H1 (cell line): ENCODE data around the gene GRK5. TPM values are rescaled to one million over a fixed set of nuclear protein-coding genes. Genes with fewer than 3 reads are reported as not detected.

ENCODE experiments used
- ASH2L ChIP-seq: fragments of 200-600, 300-600 bp; sonication (generic); IDR thresholded peaks from one replicate; pipeline ENCODE4 v1.7.1; 2017; ENCODE audit warnings: low read length
- CTBP2 ChIP-seq: IDR thresholded peaks from 2 replicates; pipeline ENCODE4 v1.7.0; 2011; ENCODE audit warnings: borderline replicate concordance, mild to moderate bottlenecking, moderate library complexity, mixed read lengths, low read length; ENCODE audit not compliant: insufficient read depth, insufficient read length
- JUN ChIP-seq: IDR thresholded peaks from 2 replicates; pipeline ENCODE4 v1.6.1; 2011; ENCODE audit warnings: low read depth, mild to moderate bottlenecking, improper control_type of control experiment, low read length
- NANOG ChIP-seq: IDR thresholded peaks from 2 replicates; pipeline ENCODE4 v1.6.1; 2011; ENCODE audit warnings: low read length, low read depth, mild to moderate bottlenecking, inconsistent platforms; ENCODE audit not compliant: insufficient read depth, poor library complexity, severe bottlenecking
- NRF1 ChIP-seq: IDR thresholded peaks from 2 replicates; pipeline ENCODE4 v1.6.1; 2011; ENCODE audit warnings: mild to moderate bottlenecking, low read depth, low read length, improper control_type of control experiment
- POLR2AphosphoS5 ChIP-seq: IDR thresholded peaks from 2 replicates; pipeline ENCODE4 v1.6.1; 2011; ENCODE audit warnings: low read depth, low read length
- YY1 ChIP-seq: IDR thresholded peaks from 2 replicates; pipeline ENCODE4 v1.6.1; 2011; ENCODE audit warnings: low read depth, mild to moderate bottlenecking, low read length
- polyA plus RNA-seq, 7 experiments: library from polyadenylated mRNA; depleted of rRNA in 3 of 7; stranded (reverse) in 5 of 7; unstranded in 2 of 7; fragments of >200 nt in 5 of 7; fragments of 200-250 nt in 2 of 7; gene quantifications; 1 replicate in 5 of 7; 2 replicates in 1 of 7; 4 replicates in 1 of 7; pipeline versions ENCODE4 v1.2.1 to v1.2.3, GENCODE V29; 2011 to 2013; ENCODE audit warnings: missing spikeins in 2 of 7, mixed read lengths in 2 of 7
- total RNA-seq: library from RNA; stranded (reverse); fragmentation: NEBNext Ultra II Directional; extraction: Animal tissue kit (Norgen Biotek cat#: 25700); gene quantifications from 2 replicates; pipeline ENCODE4 v1.2.1, GENCODE V29; 2021
- TF ChIP-seq, protein P1 (sequence below): fragments of 300-600 bp; sonication (generic); IDR thresholded peaks from 2 replicates; pipeline ENCODE4 v1.7.1; 2012; ENCODE audit warnings: low read length, moderate library complexity, mild to moderate bottlenecking, inconsistent platforms; ENCODE audit not compliant: insufficient replicate concordance

The GRK5 gene
- total and polyA plus RNA-seq, 2 of the 8 experiments (the other 6 are each of a cell fraction or from before 2014, with no cell fraction given): 0.54 to 2.5 TPM

DNA sequence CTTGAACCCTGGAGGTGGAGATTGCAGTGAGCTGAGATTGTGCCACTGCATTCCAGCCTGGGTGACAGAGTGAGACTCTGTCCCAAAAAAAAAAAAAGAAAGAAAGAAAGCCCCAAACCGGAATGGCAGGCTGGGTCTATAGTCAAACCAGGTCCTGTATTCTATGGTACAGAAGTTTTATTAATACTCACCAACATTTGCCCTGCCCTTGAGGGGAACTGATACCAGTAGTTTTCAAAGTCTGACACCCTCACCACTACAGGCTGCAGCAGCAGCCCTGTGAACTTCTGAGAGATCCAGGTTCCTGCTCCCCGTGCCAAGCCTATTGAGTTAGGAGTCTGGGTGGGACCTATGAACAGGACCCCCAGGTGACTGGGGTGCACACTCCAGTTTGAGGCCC lies 254.6 kb downstream of the GRK5 start (continued):
- TF ChIP-seq, protein P1, sequence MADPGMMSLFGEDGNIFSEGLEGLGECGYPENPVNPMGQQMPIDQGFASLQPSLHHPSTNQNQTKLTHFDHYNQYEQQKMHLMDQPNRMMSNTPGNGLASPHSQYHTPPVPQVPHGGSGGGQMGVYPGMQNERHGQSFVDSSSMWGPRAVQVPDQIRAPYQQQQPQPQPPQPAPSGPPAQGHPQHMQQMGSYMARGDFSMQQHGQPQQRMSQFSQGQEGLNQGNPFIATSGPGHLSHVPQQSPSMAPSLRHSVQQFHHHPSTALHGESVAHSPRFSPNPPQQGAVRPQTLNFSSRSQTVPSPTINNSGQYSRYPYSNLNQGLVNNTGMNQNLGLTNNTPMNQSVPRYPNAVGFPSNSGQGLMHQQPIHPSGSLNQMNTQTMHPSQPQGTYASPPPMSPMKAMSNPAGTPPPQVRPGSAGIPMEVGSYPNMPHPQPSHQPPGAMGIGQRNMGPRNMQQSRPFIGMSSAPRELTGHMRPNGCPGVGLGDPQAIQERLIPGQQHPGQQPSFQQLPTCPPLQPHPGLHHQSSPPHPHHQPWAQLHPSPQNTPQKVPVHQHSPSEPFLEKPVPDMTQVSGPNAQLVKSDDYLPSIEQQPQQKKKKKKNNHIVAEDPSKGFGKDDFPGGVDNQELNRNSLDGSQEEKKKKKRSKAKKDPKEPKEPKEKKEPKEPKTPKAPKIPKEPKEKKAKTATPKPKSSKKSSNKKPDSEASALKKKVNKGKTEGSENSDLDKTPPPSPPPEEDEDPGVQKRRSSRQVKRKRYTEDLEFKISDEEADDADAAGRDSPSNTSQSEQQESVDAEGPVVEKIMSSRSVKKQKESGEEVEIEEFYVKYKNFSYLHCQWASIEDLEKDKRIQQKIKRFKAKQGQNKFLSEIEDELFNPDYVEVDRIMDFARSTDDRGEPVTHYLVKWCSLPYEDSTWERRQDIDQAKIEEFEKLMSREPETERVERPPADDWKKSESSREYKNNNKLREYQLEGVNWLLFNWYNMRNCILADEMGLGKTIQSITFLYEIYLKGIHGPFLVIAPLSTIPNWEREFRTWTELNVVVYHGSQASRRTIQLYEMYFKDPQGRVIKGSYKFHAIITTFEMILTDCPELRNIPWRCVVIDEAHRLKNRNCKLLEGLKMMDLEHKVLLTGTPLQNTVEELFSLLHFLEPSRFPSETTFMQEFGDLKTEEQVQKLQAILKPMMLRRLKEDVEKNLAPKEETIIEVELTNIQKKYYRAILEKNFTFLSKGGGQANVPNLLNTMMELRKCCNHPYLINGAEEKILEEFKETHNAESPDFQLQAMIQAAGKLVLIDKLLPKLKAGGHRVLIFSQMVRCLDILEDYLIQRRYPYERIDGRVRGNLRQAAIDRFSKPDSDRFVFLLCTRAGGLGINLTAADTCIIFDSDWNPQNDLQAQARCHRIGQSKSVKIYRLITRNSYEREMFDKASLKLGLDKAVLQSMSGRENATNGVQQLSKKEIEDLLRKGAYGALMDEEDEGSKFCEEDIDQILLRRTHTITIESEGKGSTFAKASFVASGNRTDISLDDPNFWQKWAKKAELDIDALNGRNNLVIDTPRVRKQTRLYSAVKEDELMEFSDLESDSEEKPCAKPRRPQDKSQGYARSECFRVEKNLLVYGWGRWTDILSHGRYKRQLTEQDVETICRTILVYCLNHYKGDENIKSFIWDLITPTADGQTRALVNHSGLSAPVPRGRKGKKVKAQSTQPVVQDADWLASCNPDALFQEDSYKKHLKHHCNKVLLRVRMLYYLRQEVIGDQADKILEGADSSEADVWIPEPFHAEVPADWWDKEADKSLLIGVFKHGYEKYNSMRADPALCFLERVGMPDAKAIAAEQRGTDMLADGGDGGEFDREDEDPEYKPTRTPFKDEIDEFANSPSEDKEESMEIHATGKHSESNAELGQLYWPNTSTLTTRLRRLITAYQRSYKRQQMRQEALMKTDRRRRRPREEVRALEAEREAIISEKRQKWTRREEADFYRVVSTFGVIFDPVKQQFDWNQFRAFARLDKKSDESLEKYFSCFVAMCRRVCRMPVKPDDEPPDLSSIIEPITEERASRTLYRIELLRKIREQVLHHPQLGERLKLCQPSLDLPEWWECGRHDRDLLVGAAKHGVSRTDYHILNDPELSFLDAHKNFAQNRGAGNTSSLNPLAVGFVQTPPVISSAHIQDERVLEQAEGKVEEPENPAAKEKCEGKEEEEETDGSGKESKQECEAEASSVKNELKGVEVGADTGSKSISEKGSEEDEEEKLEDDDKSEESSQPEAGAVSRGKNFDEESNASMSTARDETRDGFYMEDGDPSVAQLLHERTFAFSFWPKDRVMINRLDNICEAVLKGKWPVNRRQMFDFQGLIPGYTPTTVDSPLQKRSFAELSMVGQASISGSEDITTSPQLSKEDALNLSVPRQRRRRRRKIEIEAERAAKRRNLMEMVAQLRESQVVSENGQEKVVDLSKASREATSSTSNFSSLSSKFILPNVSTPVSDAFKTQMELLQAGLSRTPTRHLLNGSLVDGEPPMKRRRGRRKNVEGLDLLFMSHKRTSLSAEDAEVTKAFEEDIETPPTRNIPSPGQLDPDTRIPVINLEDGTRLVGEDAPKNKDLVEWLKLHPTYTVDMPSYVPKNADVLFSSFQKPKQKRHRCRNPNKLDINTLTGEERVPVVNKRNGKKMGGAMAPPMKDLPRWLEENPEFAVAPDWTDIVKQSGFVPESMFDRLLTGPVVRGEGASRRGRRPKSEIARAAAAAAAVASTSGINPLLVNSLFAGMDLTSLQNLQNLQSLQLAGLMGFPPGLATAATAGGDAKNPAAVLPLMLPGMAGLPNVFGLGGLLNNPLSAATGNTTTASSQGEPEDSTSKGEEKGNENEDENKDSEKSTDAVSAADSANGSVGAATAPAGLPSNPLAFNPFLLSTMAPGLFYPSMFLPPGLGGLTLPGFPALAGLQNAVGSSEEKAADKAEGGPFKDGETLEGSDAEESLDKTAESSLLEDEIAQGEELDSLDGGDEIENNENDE: no peak
- TF ChIP-seq YY1: no peak
- no peak for TF ChIP-seq NANOG
- no peak for TF ChIP-seq NRF1
- no peak for TF ChIP-seq POLR2AphosphoS5
- no peak for TF ChIP-seq JUN
- TF ChIP-seq CTBP2: no peak
- no peak for TF ChIP-seq ASH2L
- TF ChIP-seq, all 59 proteins: peak for 0
